ENCODE results near the gene PPP1R37. TPM values are rescaled to one million over a fixed set of nuclear protein-coding genes. Genes with fewer than 3 reads are reported as not detected.

Gene PPP1R37
- total and polyA plus RNA-seq, 2 of the 8 experiments (the other 6 are each of a cell fraction or from before 2014, with no cell fraction given): 14.6 to 25.7 TPM

DNA sequence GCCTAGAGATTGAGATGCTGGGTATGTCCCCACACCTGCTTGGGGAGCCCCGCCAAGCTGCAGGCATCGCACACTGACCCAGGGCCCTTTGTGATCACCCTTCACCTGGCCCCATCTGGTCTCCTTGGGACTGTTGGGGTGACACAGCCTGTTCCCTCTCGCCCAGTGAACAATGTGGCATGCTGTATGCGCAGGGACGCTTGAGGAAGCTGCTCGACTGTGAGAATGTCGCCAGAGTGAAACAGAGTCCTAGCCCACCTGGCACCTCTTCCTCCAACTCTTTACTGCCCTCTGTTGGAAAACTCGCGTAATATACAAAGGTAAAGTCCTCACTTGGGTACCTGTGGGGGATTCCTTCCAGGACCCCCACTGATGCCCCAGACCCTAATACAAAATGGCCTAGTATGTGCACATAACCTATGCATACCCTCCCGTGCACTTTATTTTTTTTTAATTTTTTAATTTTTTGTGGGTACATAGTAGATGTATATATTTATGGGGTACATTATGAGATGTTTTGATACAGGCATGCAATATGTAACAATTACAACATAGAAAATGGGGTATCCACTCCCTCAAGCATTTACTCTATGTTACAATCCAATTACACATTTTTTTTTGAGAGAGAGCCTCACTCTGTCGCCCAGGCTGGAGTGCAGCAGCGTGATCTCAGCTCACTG, 94.6 kb downstream of the PPP1R37 start (continued):
- TF ChIP-seq, protein P1, sequence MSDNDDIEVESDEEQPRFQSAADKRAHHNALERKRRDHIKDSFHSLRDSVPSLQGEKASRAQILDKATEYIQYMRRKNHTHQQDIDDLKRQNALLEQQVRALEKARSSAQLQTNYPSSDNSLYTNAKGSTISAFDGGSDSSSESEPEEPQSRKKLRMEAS (IDR thresholded peaks at IDR 0.05): 0 out of 2 replicates have a peak, but pooled peaks have one; percentile 24
- 0 out of 2 replicates have a peak, but pooled peaks have one; percentile 70 for TF ChIP-seq TCF12 (IDR thresholded peaks at IDR 0.05; ENCODE audit: low read depth, low read length)
